HG03575 (cell line): Measurements from ENCODE around the gene ANTXR1.

Source experiments
- ATAC-seq: cut with Tn5 transposase; IDR thresholded peaks from one replicate; pipeline ENCODE4 v1.9.1; 2021; ENCODE audit not compliant: unreplicated experiment, insufficient number of reproducible peaks, low FRiP score; ENCODE audit errors: extremely low read depth

Gene ANTXR1

GRCh38 chr2:69145204-69145603 is 132.2 kb downstream of the ANTXR1 start:
- no peak for ATAC-seq

GRCh38 chr2:69147841-69148533 is 135.0 kb downstream of the ANTXR1 start:
- no peak for ATAC-seq

GRCh38 chr2:69149631-69150215 is 136.7 kb downstream of the ANTXR1 start:
- no peak for ATAC-seq

DNA sequence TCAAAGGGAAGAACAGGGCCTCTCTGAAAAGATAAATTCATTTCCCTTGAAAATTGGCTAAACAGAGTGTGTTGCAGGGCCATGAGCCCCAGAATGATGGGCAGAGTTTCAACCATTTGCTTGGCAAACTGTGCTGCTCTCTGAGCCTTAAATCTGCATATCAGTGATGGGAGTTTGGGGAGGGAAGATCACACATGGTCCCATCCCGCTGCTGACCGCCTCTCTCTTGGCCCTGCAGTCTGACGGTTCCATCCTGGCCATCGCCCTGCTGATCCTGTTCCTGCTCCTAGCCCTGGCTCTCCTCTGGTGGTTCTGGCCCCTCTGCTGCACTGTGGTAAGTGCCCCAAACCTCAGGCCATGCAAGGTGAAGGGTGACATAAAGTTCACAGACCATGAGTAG is 139.0 kb downstream of the ANTXR1 start:
- no peak for ATAC-seq

GRCh38 chr2:69152847-69153583 is 140.0 kb downstream of the ANTXR1 start:
- no peak for ATAC-seq

DNA sequence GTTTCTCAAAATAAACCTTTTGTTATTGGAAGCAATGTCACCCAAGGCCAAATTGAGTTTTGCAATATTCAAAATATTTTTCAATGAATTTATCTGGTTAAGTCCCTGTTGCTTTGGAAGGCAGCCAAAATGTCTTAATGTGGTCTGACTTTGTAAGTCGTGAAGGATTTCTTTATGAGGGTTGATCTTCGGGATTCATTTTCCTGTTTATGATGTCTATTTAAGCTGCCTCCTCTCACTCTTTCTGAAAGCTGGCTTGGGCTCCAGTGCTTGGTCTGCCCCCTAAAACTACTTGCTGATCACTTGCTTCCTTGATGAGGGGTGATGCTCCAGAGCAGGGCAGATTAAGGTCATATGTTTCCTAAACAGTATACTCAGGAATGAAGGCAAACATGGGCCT is 141.1 kb downstream of the ANTXR1 start:
- ATAC-seq: no peak

DNA sequence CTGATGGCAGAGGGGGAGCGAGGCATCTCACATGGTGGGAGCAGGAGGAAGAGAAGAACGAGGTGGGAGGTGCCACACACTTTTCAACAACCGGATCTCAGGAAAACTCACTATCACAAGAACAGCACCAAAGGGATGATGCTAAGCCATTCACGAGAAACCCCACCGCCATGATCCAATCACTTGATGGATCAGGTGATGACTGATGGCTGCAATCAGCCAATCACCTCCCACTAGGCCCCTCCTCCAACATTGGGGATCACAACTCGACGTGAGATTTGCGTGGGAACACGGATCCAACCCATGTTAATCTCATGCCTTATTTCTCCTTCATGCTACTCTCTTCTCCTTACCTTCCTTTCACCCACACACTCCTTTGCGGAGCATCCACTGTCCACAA is 143.6 kb downstream of the ANTXR1 start:
- no peak for ATAC-seq

- no peak for ATAC-seq
Measured at GRCh38 chr2:69157441-69157840, 144.5 kb downstream of the ANTXR1 start.

- ATAC-seq: no peak
Measured at GRCh38 chr2:69159986-69160385, 147.0 kb downstream of the ANTXR1 start.

DNA sequence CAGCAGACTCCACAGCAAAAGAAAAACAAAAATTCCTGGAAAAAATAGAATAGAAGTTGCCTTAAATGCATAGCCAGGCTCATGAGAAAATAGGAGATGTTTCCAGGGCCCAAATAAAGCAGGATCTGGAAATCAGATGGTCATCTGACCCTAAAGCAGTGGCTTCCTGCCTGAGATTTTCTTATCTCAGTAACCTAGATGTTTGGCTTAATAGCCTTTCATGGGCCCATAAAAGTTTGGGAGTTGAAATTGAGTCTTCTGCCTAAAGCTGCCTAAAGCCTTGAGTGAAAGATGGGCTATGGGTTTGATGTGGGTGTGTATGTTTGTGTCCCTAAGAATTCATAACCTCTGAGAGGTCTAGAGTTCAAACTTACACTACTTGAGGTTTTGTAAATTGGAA is 149.1 kb downstream of the ANTXR1 start:
- ATAC-seq: no peak

- ATAC-seq: no peak
Measured at GRCh38 chr2:69163109-69163508, 150.1 kb downstream of the ANTXR1 start.

DNA sequence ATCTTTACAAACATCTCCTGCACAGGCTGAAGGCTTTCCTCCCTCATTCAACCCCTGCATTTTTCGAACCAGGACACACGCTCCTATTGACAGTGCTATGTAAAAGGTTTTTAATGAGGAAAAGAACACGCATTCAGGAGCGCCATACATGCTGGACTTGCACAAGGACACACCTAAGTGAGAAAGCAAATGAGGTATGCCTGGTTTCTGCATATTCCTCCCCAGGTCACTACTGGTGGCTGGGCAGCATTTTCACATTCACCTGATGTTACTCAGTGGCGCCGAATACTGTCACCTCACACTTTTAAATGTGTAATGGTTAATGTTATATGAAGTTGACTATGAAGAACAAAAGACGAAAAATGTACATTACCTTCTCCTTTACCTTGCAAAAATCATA is 150.6 kb downstream of the ANTXR1 start:
- ATAC-seq: no peak

DNA sequence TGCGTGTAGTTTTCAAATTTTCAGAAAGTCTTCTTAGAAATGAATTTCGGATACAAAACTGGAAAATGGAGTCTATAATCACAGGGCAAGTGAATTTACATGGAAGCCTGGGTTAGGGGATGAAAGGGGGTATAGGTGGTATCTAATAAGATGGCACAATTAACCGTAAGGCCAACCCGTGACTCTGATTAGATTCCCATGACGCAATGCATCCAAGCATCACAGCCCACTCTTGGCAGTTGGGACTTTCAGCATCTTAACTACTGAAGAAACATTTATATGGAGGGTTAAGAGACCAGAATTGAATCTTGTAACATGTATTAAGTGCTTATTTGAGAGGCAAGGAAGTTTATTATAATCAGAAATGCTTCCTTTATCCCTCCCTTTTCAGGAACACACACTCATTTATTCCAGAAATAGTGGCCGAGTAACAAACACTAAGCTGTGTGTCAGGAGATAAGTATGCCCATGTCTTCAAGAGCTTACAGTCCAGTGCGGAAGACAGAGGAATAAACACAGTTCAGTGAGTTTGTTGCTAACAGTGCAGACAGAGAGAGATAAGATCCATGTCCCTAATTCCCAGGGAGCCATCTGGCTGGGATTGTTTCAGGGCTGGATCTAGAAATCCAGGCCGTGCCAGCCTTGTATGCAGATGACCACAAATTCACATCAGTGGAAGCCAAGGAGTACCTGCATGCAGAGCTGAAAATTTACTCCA is 151.2 kb downstream of the ANTXR1 start:
- ATAC-seq: no peak

DNA sequence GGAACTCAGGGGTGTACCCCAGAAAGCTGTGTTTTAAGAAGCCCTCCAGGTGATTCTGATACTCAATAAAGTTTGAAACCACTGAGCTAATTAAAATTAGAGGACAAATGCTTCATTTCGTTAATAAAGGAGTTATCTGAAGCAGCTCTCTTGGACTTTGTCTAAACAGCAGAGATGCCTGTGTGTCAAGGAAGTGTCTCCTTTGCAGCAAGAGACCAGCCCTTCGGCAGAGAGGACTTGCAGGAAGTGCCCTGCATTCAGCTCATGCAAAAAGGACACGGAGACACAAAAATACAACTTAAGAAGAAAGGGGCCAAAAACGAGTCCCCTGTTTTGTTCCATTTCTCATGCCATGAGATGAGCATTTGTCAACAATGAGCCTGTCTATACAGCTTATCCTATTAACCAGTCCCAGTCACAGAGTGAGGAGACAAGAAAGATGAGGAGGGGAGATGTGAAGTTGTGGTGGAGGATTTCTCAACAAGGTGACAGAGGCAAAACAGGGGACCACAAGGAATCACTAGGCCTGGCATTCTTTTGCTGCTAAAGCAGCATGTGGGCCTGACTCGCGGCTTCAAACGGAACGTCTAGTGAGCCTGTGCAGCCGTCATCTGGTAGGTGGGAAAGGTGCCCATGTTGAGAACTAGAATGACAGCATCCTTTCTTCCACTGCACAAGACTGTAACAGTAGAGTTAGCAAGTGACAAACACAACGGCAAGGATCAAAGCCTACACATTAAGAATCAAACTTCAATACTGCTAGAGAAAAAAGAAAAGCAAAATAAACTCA is 152.3 kb downstream of the ANTXR1 start:
- ATAC-seq: no peak

DNA sequence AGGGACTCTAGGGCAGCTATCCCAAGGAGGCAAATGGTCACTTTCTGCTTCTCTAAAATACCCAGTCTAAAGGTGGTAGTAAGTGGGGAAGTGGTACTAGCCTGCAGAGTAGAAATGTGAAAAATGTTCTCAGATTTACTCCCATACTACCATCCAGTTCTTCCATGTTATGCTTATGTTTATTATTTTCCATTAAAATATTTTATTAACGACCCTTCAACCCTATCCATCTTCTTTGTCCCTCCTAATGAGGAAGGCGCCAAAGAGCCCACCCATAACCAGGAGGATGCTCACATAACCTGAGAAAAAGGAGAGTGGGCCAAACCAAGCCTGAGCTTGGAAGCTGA is 153.5 kb downstream of the ANTXR1 start:
- ATAC-seq: no peak

DNA sequence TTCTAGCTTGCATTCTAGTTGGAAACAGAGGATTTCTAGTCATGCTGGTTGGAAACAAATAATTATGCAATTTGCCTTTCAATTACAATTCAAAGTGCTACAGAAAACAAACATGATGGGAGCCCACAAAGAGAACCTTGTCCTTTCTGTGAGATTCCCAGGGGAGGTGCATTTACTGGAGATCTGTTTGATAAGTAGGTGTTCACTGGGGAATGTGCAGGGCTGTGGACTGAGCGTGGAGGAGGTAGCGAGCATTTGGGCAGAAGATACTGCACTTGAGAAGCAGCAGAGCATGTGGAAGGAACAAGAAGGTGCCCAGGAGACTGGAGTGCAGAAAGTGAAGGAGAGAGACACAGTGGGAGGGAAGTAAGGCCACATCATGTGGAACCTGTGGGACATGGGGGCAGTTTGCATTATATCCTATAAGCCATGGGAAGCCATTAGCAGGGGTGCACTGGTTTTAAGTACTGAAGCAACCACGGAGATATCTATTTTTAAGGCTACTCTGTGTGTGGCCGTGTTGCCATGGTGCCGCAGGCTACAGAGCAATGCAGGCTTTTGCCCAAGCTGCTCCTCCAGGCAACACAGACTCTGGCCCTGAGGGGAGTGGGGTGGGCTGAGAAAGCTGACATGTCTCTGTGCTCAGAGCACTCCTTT is 154.0 kb downstream of the ANTXR1 start:
- no peak for ATAC-seq

DNA sequence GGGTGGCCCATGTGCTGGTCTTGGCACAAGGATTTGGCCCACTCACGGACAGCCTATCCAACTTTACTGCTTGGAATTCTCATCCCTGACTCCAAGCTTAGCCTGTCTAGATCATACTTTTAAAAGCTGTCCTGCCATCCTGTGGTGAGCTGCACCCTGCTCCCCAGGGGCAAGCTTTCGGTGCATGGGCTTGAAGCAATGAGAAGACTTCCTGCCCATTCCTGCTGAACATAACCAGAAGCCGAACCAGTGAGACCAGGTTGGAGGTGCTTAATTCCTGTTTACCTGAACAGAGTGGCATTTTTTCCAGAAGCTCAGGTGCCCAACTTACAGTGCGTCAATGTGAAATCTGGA is 154.5 kb downstream of the ANTXR1 start:
- no peak for ATAC-seq

DNA sequence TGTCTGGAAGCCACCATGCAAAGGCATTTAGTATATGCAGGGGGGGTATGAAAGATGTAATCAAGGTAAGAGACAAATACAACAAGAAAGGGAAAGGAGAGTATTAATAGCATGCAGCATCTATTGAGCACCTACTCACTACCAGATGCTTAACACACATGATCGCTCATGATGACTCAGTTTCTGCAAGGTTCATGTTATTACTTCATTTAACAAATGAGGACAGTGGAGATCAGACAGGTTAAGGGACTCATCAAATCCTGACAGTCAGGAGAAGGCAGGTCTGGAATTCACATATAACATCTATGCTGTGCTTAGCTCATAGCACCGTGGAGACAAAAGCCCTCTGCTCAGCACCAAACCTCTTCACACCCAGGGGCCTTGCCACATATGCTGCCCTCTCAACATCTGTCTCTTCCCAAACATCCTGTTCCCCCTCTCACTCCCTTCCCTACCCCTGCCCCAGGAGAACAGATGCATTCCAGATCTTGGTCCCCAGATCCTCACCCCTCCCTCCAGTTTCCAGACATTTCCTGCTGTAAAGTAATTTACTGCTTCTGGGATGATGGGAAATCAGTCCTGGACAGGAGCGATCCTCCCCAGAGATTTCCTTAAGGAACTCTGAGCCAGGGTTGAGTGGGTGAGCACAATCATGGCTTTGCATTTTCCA is 155.3 kb downstream of the ANTXR1 start:
- no peak for ATAC-seq
